ENCODE measurements around the gene SLC16A2.
A peak's percentile ranks its signal among the peaks of the same experiment; 100 is the strongest.
"Not testable (repeated sequence)": the region's sequence is repeated elsewhere in the genome, so short reads cannot be mapped to it uniquely, and the experiment has no call there.

Gene SLC16A2

DNA sequence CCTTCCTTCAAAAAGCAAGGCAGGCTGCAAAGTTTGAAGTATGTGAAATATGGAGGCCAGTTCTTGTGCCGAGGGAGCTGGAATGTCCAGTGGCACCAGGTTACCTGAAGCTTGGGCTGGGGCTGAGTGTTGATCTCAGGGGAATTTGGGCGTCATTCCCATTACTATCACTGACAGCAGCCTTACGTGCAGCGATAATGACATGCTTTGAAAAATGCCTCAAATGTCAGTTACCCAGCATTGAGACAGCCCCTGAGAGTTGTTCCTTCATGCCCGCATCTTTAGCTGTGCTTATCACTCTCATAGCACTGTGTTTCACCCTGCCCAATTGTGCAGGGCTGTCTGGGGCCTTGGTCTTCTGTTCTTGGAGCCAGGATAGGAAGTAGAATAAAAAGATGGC lies 27.4 kb downstream of the SLC16A2 start:
- DNase-seq = no peak

DNA sequence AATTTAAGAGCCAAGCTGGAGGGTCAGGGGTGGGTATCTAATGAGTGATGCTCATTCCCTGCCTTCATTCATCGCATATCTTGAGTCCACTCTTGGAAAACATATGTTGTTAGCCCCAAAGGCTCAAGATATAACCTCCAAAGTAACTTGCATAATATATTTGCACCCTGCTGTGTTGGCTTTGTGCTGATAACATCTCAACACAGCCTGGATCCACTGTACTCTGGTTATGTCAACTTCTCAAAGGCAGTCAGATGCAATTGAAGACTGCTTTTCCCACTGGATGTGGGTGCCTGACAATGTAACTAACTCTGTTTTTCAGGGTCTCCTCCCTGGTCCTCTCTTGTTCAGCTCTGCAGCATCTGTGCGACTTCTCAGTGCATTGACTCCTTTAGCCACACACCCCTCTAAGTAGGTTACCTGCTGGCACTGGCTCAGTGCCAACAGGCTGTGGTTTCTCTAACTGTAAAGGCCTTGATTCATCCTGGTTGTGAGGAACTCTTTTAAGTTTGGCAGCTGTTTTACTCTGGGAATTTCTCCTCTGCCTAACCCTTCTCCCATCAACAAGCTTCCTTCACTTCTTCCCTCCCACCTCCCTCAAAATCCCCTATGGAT lies 28.1 kb downstream of the SLC16A2 start:
- no peak for DNase-seq

GRCh38 chrX:74449937-74450330 lies 28.6 kb downstream of the SLC16A2 start:
- no peak for DNase-seq

DNA sequence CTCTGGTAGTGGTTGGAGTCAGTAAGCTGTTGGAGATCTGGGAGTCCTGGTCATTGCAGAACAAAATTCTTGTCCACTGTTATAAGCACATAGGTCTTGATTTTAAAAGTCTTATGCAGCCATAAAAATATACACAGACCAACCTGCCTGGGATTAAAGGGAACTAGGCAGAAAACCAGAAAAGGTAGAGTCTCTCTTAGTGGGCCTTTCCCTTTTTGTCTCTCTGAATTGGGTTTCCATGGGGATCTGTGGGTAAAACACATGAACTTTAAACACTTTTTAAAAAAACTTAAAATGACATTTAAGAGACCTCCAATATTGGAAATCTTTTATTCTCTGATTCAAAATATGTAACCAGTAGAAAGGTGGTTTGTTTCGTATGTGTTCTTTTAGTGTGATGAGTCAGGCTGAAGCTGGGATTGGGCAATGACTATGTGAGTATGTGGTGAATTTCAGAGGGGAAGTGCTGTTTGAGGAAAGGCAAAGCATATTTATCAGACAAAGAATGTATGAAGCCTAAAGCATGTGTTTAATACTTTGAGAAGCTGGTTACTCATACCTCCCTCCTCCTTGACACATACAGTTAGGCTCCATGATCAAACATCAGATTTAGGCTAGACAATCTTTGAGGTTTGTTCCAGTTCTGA lies 29.6 kb downstream of the SLC16A2 start:
- DNase-seq = no peak

DNA sequence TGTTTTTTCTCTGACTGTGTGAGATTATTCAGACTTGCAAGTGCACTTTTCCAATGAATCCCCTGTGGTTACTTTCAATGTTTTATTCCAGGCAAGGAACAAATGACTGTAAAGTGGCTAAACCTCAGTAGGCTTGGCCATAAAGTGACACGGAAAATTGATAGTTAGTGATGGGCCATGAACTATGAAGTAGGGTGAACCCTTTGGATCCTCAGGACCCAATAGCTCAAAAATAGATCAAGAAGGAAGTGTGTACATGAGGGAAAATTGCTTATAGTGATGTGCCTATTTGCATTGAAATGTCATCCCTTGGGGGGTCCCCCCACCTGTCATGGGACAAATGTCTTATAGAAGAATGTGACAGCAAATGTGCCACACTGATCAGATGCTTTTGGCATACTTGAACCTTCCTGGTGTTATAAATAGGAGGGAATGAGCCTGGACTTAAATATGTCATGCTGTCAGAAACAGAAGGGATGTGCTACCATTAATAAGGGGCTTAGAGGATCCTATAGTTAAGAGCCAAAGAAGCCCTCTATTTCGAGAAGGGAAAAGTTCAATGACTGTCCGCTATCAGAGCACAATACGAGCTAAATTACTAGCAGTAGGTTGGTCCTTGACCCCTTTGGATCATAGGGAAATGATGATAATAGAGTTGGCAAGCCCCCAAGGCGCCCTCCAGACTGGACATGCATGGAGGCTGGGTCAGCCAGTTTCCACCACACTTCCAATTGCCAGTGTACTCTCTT lies 30.3 kb downstream of the SLC16A2 start:
- no peak for DNase-seq

DNA sequence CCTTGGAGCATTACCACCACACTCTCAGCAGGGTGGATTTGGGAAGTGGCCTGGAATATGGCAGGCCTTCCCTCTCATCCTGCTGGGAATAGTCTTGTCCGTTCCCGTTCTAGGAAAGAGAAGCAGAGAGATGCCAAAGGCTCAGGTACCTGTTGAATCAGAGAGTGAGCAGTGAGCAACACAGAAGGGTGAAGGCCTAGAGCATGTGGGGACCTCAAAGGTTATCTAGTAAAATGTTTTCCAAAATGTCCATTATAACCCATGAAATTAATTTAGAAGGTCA lies 30.8 kb downstream of the SLC16A2 start:
- DNase-seq = no peak

DNA sequence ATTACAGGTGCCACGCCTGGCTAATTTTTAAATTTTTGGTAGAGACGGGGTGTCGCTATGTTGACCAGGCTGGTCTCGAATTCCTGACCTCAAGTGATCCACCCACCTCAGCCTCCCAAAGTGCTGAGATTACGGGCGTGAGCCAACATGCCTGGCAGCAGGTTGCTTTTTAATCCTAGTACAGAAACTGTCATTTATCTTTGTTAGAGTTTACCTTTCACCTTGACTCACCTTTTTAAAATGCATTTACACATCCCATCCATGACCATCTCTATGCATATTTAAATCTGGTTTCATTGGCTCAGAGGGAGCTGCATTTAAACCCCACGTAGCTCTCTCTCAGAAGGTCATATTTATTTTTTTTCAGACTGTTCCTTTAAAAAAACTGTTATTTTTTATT lies 31.9 kb downstream of the SLC16A2 start:
- no peak for DNase-seq

- DNase-seq = not testable (repeated sequence)
Measured at GRCh38 chrX:74454233-74454632, 32.9 kb downstream of the SLC16A2 start.

DNA sequence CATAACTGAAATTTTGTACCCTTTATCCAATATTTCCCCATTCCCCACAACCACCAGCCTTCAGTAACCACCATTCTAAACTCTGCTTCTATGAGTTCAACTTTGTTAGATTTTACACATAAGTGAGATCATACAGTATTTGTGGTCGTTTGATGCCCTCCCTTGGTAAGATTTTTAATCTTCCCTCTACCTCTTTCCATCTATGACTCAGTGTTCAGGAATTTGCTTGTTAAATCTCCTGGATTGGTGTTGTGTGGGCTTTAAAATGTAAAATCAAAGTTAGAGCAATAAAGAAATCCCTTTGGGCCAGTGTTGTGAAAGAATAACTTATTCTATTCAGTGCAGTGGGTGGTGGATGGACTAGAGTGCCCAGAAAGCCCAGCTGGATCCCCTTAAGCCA lies 37.4 kb downstream of the SLC16A2 start:
- no peak for DNase-seq

DNA sequence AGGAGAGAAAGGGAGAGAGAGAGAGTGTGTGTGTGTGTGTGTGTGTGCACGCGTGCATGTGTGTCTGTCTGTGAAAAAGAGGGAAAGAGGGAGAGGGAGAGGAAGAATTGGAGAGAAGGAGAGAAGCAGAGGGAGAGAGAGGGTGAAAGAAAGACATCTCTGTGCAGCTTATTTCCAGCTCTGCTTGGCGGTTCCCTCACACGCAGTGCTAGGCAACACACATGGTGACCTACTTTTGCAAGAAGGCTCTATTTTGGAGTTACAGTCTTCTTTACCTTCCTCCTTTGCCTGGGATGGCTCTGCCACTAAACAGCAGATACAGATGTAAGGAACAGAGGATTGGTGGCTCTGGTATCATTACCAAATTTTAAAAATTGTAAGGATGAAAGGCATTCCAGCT lies 40.1 kb downstream of the SLC16A2 start:
- DNase-seq = no peak

GRCh38 chrX:74464722-74465121 lies 43.4 kb downstream of the SLC16A2 start:
- no peak for DNase-seq

DNA sequence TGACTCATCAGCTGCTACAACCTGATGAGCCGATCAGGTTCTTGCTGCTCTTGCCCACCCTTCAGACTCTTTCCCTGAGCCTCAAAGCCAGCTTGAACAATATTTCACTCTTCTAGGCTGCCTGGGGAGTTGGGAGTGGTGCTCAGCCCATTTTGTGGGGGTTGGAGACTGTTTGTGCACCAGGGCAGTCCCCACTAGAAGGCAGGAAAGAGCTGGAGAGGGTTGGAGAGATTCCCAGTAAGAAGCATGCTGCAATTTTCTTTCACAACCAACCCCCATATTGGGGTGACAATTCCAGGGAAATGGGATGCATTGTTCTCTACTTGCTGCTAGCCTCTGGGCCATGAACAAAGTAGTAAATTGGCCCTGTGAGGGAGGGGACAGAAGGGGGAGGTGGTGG lies 44.1 kb downstream of the SLC16A2 start:
- DNase-seq = no peak

DNA sequence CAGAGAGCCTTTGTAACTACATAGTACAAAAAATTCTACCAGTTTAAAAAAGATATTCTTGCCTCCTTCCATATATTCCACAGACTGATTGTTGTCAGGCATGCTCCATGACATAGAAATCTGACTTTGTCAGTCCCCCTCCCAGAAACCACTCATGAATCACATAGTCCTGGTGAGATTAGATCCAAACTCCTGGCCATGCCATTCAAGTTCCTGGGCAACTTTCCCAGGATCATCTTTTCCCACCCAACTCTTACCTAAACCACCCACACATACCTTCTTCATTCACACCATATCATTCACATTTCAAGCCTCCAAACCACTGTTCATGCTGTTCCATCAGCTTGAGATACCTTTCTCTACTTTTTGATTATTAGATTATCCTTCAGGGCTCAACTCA lies 46.4 kb downstream of the SLC16A2 start:
- DNase-seq = no peak

- DNase-seq = not testable (repeated sequence)
Measured at GRCh38 chrX:74473116-74473515, 51.8 kb downstream of the SLC16A2 start.

- DNase-seq = no peak
Measured at GRCh38 chrX:74490247-74490646, 69.0 kb downstream of the SLC16A2 start.

GRCh38 chrX:74492720-74493201 lies 71.5 kb downstream of the SLC16A2 start:
- peak; percentile 9 for DNase-seq

DNA sequence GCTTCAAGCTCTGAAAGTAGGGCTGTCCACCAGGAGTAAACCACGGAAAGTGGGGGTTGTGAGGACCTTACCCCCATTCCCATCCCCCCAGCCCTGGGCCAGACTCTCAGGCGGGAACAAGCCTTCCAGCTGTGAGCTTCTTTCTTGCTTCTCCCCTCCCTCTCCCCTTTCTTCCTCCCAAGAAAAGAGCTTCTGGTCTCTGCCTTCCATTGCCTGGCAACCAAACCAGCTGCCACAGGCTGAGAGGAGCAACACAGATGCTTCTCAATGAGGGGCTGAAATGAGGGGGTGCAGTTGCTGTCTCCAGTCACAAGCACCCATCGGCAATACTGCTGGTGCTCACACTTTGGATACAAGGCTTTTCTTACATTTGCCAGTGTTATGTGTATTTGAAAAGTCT lies 72.5 kb downstream of the SLC16A2 start:
- DNase-seq = no peak

DNA sequence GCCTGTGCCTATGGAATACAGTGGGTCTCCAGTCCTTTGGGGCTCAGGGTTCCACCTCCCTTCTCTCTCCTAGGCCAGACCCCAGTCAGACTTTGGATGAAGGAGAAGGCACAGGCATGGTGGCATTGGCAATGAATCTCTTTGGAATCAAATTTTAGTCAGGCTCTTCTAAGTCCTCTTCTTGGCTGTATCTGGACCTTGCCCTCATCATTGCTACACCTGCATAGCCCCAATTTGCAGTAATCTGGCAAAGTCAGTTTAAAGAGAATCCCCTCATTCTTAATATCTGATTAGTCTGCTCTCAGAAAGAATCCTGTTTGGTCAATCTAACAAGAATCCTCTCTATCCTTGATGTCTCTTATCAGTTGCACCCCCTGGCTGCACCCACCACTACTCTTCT lies 77.6 kb downstream of the SLC16A2 start:
- no peak for DNase-seq

DNA sequence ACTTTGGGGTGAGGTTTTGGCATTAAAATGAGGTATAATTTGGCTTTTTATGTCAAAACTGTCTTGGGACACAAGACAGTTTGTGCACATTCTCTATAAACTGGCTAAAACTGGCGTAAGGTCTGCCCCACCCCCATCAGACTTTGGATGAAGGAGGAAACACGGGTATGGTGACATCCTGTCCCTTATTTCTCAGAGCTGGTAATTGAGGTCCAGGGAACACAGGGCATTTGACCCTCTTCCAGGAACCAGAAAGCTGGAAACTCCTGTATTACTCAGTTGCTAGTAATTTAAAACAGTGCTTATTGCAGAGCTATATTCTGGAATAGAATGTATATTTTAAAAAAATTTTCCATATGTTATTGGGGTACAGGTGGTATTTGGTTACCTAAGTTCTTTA lies 78.8 kb downstream of the SLC16A2 start:
- no peak for DNase-seq

- no peak for DNase-seq
Measured at GRCh38 chrX:74500555-74500954, 79.3 kb downstream of the SLC16A2 start.

GRCh38 chrX:74505437-74505836 lies 84.1 kb downstream of the SLC16A2 start:
- no peak for DNase-seq

- no peak for DNase-seq
Measured at GRCh38 chrX:74506317-74507115, 85.2 kb downstream of the SLC16A2 start.

DNA sequence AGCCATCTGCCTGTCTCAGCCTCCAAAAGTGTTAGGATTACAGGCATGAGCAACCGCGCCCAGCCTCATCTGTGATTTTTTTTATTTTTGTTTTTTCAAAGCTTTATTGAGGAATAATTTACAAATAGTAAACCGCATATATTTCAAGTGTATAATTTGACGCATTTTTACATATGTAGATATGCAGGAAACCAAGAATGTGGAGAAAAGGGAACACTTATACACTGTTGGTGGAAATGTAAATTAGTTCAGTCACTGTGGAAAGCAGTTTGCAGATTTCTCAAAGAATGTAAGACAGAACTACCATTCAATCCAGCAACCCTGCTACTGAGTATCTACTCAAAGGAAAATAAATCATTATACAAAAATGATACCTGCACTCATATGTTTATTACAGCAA lies 85.9 kb downstream of the SLC16A2 start:
- DNase-seq = no peak

GRCh38 chrX:74509989-74510388 lies 88.7 kb downstream of the SLC16A2 start:
- DNase-seq = no peak

All from NCI-H1694 treated with DMSO at 0.1 percent for 48 hours (cell line).